ENCODE measurements around the gene AAMDC. TPM values are rescaled to one million over a fixed set of nuclear protein-coding genes. Genes with fewer than 3 reads are reported as not detected.

AAMDC gene
- total RNA-seq, 1 donor from 2014 or later: 25.2 TPM

DNA sequence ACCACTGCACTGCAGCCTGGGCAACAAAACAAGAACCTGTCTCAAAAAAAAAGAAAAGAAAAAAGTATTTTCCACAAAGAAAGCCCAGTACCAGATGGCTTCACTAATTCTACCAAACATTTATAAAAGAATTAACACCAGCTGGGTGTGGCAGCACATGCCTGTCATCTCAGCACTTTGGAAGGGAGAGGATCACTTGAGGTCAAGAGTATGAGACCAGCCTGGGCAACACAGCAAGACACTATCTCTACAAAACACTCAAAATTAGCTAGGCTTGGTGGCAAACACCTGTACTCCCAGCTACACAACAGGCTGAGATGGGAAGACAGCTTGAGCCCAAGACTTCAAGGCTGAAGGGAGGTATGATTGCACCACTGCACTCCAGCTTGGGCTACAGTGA is 20.5 kb upstream of the AAMDC start:
- Mint-ChIP-seq H3K27me3 (ENCODE audit: insufficient read depth, low read depth) (no peaks in the 10 kb centered on the region), H3K36me3 (peaks cover 36% of the 10 kb centered on the region), H3K4me1 (peaks cover 2% of the 10 kb centered on the region), H3K27ac (no peak overlapping the region), H3K4me3 (no peak overlapping the region), H3K9me3 (peaks cover 32% of the 10 kb centered on the region)
- no peak for DNase-seq (ENCODE audit: low spot score)
- H3K27ac ChIP-seq: no peak overlapping the region
- no peaks in the 10 kb centered on the region for H3K9me3 ChIP-seq (ENCODE audit: low read depth)
- no peaks in the 10 kb centered on the region for H3K4me1 ChIP-seq
- no peak overlapping the region for H2AFZ ChIP-seq (replicated peaks)
- H3K4me3 ChIP-seq: no peak overlapping the region
- H4K20me1 ChIP-seq (ENCODE audit: low read depth): peaks cover 76% of the 10 kb centered on the region
- peaks cover 100% of the 10 kb centered on the region for H3K79me2 ChIP-seq (ENCODE audit: low read depth)
- no peak overlapping the region for H3K9ac ChIP-seq
- H3K36me3 ChIP-seq: peaks cover 4% of the 10 kb centered on the region
- no peaks in the 10 kb centered on the region for H3F3A ChIP-seq (ENCODE audit: low read depth)
- H3K27me3 ChIP-seq: no peaks in the 10 kb centered on the region
- TF ChIP-seq, protein P1, sequence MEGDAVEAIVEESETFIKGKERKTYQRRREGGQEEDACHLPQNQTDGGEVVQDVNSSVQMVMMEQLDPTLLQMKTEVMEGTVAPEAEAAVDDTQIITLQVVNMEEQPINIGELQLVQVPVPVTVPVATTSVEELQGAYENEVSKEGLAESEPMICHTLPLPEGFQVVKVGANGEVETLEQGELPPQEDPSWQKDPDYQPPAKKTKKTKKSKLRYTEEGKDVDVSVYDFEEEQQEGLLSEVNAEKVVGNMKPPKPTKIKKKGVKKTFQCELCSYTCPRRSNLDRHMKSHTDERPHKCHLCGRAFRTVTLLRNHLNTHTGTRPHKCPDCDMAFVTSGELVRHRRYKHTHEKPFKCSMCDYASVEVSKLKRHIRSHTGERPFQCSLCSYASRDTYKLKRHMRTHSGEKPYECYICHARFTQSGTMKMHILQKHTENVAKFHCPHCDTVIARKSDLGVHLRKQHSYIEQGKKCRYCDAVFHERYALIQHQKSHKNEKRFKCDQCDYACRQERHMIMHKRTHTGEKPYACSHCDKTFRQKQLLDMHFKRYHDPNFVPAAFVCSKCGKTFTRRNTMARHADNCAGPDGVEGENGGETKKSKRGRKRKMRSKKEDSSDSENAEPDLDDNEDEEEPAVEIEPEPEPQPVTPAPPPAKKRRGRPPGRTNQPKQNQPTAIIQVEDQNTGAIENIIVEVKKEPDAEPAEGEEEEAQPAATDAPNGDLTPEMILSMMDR (IDR thresholded peaks at IDR 0.05): no peak
- TF ChIP-seq EZH2 (IDR thresholded peaks at IDR 0.05): no peak
- TF ChIP-seq EZH2phosphoT487 (IDR thresholded peaks at IDR 0.05): no peak
- no peak overlapping the region for H3K4me2 ChIP-seq

GRCh38 chr11:77801477-77801876 is 19.5 kb upstream of the AAMDC start:
- H3K27me3 Mint-ChIP-seq (ENCODE audit: insufficient read depth, low read depth): no peaks in the 10 kb centered on the region
- H3K4me3 Mint-ChIP-seq: no peak overlapping the region
- H3K4me2 ChIP-seq: no peak overlapping the region
- H3K36me3 ChIP-seq: peaks cover 4% of the 10 kb centered on the region
- peaks cover 100% of the 10 kb centered on the region for H3K79me2 ChIP-seq (ENCODE audit: low read depth)
- H3K27ac Mint-ChIP-seq: no peak overlapping the region
- H3K36me3 Mint-ChIP-seq: peaks cover 26% of the 10 kb centered on the region
- peaks cover 2% of the 10 kb centered on the region for H3K4me1 Mint-ChIP-seq
- DNase-seq (ENCODE audit: low spot score): no peak
- H2AFZ ChIP-seq (replicated peaks): no peak overlapping the region
- H3F3A ChIP-seq (ENCODE audit: low read depth): no peaks in the 10 kb centered on the region
- H3K27me3 ChIP-seq: no peaks in the 10 kb centered on the region
- no peaks in the 10 kb centered on the region for H3K4me1 ChIP-seq
- no peak for TF ChIP-seq EZH2phosphoT487 (IDR thresholded peaks at IDR 0.05)
- TF ChIP-seq, protein P1 (IDR thresholded peaks at IDR 0.05): no peak
- no peak for TF ChIP-seq EZH2 (IDR thresholded peaks at IDR 0.05)
- no peak overlapping the region for H3K9ac ChIP-seq
- peaks cover 22% of the 10 kb centered on the region for H3K9me3 Mint-ChIP-seq
- peaks cover 83% of the 10 kb centered on the region for H4K20me1 ChIP-seq (ENCODE audit: low read depth)
- no peak overlapping the region for H3K4me3 ChIP-seq
- no peak overlapping the region for H3K27ac ChIP-seq
- no peaks in the 10 kb centered on the region for H3K9me3 ChIP-seq (ENCODE audit: low read depth)

DNA sequence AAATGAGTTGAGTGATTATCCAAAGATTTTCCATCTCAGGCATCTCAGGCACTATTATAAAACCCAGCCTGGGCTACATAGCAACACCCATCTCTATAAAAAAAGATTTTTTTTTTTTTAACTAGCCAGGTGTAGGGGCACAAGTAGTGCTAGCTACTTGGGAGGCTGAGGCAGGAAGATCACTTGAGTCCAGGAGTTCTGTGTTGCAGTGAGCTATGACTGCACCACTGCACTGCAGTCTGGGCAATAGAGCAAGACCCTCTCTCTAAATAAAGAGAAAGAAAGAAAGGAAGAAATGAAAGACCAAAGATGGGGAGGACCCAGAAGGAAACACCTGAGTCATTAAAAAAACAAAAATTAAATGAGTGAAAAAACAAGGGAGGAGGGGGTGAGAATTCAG is 14.5 kb upstream of the AAMDC start:
- H3K27ac ChIP-seq: no peak overlapping the region
- H3K4me2 ChIP-seq: no peak overlapping the region
- H3K9ac ChIP-seq: no peak overlapping the region
- peaks cover 2% of the 10 kb centered on the region for H3K4me1 Mint-ChIP-seq
- no peaks in the 10 kb centered on the region for H3K27me3 ChIP-seq
- no peak for DNase-seq (ENCODE audit: low spot score)
- H4K20me1 ChIP-seq (ENCODE audit: low read depth): peaks cover 96% of the 10 kb centered on the region
- H3K9me3 ChIP-seq (ENCODE audit: low read depth): no peaks in the 10 kb centered on the region
- no peaks in the 10 kb centered on the region for H3K36me3 ChIP-seq
- H3K9me3 Mint-ChIP-seq: no peaks in the 10 kb centered on the region
- no peaks in the 10 kb centered on the region for H3F3A ChIP-seq (ENCODE audit: low read depth)
- H3K79me2 ChIP-seq (ENCODE audit: low read depth): peaks cover 97% of the 10 kb centered on the region
- H3K4me3 ChIP-seq: no peak overlapping the region
- no peaks in the 10 kb centered on the region for H3K27me3 Mint-ChIP-seq (ENCODE audit: insufficient read depth, low read depth)
- peaks cover 18% of the 10 kb centered on the region for H3K36me3 Mint-ChIP-seq
- TF ChIP-seq, protein P1 (IDR thresholded peaks at IDR 0.05): no peak
- TF ChIP-seq EZH2 (IDR thresholded peaks at IDR 0.05): no peak
- TF ChIP-seq EZH2phosphoT487 (IDR thresholded peaks at IDR 0.05): no peak
- no peak overlapping the region for H3K4me3 Mint-ChIP-seq
- no peak overlapping the region for H2AFZ ChIP-seq (replicated peaks)
- no peak overlapping the region for H3K27ac Mint-ChIP-seq
- no peaks in the 10 kb centered on the region for H3K4me1 ChIP-seq

Measured in neural progenitor cell (in vitro differentiated cells).